Upper lobe of left lung (tissue), 4 donors: Measurements from ENCODE around the gene MT1H.

Experiments
- POLR2A ChIP-seq, 4 donors: fragments of 450-650 bp; IDR thresholded peaks; one replicate each; pipeline ENCODE4 v1.5.1; 2016 to 2017; ENCODE audit warnings: antibody characterized with exemption in 4 of 4, mild to moderate bottlenecking in 2 of 4
- POLR2AphosphoS5 ChIP-seq, 2 donors: sonication (generic); formaldehyde crosslinking; IDR thresholded peaks; one replicate each; pipeline ENCODE4 v1.5.1; 2017; ENCODE audit warnings: antibody characterized with exemption in 2 of 2
- TF ChIP-seq, protein P1 (sequence below), 6 experiments: fragments of 450-650 bp in 4 of 6; fragments of 200-600 bp in 2 of 6; sonication (generic) in 2 of 6; IDR thresholded peaks; one replicate each; pipeline ENCODE4 v1.5.1; 2016 to 2019; ENCODE audit warnings: antibody characterized with exemption in 6 of 6

DNA sequence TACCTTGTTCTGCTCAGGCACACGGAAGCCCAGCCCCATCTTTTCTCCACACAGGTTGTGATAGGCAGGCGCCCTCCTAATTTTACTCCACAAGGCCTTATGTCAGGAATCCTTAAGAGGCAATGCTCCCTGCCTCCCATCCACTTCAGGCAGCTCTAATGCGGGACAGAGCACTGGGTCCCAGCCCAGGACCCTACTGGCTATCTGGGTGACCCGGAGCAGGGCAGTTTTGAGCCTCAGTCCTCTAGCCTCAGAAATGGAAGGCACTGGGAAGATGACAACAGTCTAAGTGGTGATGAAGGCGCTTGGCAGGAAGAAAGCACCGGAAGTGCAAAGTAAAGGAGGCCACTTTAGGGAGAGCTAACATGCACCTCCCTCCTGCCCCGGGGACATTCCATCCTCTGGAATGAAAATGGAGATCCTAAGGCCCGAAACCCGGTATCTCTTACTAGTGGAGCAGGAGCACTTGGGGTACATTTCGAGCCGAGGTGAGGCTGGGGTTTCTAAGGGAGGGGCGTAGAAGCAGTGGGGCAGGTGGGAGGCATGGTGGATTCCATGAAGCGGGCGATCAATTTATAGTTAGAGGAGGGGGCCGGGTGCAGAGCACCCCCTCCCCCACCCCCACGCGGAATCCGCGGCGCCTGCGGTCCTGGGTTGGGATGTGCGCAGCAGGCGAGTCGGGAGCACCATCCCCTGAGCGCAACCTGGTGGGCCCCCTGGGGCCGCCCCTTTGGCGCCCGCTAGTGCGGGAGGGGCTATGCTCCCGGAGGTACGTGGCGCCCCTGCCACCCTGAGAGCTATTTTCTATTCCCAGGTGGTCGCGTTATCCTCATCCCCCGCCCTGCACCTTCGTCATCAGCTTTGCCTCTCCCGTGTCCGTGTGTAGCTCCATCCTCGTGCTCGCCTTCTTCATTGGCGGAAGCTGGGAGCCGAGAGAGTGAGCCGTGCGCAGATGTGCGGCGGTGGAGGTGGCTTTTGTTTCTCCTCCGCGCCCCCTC, 7.0 kb upstream of the MT1H start:
- TF ChIP-seq, protein P1, sequence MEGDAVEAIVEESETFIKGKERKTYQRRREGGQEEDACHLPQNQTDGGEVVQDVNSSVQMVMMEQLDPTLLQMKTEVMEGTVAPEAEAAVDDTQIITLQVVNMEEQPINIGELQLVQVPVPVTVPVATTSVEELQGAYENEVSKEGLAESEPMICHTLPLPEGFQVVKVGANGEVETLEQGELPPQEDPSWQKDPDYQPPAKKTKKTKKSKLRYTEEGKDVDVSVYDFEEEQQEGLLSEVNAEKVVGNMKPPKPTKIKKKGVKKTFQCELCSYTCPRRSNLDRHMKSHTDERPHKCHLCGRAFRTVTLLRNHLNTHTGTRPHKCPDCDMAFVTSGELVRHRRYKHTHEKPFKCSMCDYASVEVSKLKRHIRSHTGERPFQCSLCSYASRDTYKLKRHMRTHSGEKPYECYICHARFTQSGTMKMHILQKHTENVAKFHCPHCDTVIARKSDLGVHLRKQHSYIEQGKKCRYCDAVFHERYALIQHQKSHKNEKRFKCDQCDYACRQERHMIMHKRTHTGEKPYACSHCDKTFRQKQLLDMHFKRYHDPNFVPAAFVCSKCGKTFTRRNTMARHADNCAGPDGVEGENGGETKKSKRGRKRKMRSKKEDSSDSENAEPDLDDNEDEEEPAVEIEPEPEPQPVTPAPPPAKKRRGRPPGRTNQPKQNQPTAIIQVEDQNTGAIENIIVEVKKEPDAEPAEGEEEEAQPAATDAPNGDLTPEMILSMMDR (IDR thresholded peaks at IDR 0.05), result no peak
- TF ChIP-seq POLR2A (IDR thresholded peaks at IDR 0.05), result no peak
- no peak for TF ChIP-seq POLR2AphosphoS5 (IDR thresholded peaks at IDR 0.05)
